ENCODE measurements around the gene IL17RE.
"Not testable (repeated sequence)": the region's sequence is repeated elsewhere in the genome, so short reads cannot be mapped to it uniquely, and the experiment has no call there.

The IL17RE gene

DNA sequence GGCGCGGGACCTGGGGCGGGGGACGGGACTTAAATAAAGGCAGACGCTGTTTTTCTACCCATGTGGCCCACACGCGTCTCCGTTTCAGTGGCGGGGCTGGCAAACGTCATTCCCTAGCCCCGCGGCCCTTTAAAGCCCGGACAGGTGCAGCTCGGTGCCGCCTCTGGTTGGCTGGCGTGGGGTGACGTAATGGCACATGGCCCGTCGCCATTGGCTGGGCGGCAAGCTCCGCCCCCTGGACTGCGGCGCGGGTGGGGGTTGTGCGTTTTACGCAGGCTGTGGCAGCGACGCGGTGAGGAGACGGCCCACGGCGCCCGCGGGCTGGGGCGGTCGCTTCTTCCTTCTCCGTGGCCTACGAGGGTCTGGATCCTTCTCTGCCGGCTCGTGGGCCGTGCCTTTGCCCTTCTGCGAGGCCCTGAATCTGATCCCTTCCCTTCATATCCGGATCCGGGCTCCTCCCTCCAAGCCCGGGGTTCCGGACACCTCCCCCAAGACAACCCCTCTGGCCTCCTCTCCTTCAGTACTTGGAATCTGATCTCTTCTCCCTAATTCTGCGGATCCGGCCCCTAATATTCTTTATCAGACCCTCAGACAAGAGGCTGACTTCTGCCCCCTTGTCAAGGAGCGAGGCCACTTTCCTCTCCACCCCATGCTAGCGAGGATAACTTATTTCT, 31.1 kb downstream of the IL17RE start, which contains the start of gene CRELD1:
TSS of gene CRELD1 (plus strand) at position 274 of the 674 bp plus-strand sequence. CDS start 605 bp downstream, outside the sequence.
- peak; percentile 94 for DNase-seq (ENCODE audit: low read depth in 2 of 2)

DNA sequence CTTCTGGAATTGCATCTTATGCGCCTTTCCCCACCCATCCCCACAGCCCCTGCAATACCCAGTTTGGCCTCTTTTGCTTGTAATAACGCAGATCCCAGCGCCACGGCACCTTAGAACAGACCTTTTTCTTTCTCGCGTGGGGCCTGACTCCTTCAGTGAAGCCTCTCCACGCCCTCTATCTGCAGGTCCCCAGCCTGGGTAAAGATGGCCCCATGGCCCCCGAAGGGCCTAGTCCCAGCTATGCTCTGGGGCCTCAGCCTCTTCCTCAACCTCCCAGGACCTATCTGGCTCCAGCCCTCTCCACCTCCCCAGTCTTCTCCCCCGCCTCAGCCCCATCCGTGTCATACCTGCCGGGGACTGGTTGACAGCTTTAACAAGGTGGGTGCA, 31.6 kb downstream of the IL17RE start:
- no peak for DNase-seq (ENCODE audit: low read depth in 2 of 2)

DNA sequence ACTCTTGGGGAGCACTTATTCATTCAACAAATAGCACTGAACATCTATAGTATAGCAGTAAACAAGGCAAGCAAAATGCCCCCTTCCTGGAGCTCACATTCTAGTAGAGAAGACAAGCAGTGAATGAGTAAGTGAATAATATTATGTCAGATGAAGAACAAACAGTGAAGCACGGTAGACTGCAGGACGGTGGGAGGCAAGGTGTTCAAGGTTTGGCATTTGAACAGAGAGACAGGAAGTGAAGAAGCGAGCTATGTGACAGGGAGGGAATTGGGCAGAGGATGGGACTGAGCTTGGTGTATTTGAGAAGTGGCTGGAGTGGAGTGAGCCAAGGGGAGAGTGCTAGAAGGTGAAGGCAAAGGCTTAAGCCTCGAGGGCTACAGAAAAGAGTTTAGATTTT, 32.3 kb downstream of the IL17RE start:
- DNase-seq (ENCODE audit: low read depth in 2 of 2) = no peak

DNA sequence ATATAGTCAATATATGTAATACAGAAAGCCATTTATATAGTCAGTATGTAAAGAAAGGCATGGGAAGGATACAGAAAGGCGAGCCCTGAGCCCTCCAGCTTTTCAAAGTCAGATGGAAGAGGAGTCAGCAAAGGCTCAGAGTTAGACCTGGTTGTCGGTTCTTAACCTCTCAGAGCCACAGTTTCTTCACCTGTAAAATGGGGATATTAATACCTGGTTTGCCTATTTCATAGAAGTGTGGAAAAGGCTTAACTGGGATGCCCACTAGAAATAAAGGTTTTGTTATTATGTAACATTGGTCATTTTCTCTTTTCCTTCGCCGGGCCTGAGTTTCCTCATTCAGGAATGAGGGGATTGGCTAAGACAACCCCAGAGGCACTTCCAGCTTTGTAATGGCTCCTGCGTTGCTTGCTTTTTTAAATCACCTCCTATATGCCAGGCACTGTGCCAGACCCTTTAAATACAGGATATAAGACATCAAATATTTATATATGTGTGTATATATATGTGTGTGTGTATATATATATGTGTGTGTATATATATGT, 33.4 kb downstream of the IL17RE start:
- no peak for DNase-seq (ENCODE audit: low read depth in 2 of 2)

DNA sequence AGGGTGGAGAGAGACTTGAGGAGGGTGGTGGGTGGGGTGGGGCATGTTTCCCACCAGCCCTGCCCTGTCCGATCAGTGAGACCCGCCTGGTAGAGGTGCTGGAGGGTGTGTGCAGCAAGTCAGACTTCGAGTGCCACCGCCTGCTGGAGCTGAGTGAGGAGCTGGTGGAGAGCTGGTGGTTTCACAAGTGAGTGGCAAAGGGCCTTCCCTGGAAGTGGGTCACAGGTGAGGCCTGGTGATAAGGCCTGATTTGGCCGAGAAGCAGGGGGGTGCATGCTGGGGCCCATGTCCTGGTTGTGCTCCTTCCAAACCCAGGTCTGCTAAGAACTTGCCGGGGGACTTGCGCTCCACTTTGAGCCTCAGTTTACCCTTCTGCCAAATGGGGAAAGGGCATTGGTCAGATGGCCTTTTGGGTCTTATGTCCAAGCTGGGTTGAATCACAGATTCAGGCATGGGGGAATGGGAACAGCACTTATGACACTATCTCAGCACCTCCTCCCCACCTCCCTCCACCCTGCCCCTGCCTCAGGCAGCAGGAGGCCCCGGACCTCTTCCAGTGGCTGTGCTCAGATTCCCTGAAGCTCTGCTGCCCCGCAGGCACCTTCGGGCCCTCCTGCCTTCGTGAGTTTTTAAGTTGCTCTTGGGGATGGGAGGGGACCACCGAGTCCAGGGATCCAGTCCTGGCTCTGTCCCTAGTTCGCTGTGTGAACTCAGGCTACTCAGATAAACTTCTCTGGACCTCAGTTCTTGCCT, 35.0 kb downstream of the IL17RE start:
- DNase-seq (ENCODE audit: low read depth in 2 of 2) = no peak

DNA sequence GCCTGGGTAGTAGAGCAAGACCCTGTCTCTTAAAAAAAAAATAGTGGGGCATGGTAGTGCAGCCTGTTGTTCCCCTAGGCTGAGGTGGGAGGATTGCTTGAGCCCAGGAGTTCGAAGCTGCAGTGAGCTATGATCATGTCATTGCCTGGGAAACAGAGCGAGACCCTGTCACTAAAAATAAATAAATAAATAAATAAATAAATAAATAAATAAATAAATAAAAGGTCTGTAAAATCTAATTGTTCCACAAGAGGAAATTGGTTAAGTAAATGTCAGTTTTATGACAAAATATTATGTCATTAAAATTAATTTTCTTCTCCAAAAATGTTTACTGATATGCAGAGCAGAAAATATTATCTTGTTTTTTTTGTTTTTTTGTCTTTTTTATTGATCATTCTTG, 36.3 kb downstream of the IL17RE start:
- DNase-seq (ENCODE audit: low read depth in 2 of 2) = no peak

DNA sequence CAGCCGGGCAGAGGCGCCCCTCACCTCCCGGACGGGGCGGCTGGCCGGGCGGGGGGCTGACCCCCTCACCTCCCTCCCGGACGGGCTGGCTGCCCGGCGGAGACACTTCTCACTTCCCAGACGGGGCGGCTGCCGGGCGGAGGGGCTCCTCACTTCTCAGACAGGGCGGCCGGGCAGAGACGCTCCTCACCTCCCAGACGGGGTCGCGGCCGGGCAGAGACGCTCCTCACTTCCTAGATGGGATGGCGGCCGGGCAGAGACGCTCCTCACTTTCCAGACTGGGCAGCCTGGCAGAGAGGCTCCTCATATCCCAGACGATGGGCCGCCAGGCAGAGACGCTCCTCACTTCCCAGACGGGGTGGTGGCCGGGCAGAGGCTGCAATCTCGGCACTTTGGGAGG, 37.3 kb downstream of the IL17RE start:
- not testable (repeated sequence) for DNase-seq (ENCODE audit: low read depth in 2 of 2)

DNA sequence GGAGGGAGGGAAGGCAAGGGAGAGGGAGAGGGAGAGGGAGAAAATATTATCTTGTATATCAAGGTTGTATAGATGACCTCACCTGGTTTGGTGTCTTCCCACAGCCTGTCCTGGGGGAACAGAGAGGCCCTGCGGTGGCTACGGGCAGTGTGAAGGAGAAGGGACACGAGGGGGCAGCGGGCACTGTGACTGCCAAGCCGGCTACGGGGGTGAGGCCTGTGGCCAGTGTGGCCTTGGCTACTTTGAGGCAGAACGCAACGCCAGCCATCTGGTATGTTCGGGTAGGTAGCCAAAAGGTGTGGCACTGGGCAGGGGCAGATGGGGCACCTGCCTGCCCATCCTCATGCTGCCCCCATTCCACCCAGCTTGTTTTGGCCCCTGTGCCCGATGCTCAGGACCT, 38.1 kb downstream of the IL17RE start:
- DNase-seq (ENCODE audit: low read depth in 2 of 2) = no peak

DNA sequence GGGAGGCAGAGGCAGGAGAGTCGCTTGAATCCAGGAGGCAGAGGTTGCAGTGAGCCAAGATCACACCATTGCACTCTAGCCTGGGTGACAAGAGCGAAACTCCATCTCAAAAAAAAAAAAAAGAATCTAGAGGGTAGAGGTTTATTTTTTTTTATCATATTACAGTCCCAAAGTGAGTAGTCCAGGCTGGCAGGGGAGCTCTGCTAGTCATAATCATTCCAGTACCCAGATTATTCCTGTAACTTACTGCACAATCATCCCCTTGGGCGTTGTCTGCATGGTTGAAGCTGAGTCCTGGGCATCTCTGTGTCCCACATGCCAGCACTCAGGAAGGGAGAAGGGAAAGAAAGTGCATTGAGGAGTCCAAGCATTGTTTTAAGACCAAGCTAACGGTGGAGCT, 39.5 kb downstream of the IL17RE start:
- no peak for DNase-seq (ENCODE audit: low read depth in 2 of 2)

DNA sequence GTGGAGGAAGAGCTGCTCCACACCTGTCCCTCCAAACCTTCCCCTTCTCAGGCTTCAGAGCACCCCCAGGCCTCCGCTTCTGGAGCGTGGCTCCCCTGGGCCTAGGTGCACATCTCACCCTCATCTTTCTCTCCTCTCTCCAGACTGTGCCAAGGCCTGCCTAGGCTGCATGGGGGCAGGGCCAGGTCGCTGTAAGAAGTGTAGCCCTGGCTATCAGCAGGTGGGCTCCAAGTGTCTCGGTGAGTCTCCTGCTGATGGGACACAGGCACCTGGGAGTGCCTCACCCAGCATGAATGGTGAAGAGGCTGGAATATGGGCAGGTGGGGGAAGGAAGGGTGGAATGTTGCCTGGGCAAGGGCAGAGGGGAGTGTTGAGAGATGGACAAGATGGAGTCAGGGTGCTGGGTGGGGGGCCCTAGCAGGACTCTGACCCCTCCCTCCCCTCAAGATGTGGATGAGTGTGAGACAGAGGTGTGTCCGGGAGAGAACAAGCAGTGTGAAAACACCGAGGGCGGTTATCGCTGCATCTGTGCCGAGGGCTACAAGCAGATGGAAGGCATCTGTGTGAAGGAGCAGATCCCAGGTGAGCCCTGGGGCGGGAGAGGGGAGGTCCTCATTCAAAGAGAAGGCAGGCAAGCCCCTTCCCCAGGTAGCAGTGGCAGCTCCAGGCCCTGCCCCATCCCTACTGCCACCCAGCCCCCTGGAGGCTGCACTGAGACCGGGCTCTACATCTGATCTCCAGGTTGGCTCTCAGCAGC, 40.5 kb downstream of the IL17RE start:
- no peak for DNase-seq (ENCODE audit: low read depth in 2 of 2)

DNA sequence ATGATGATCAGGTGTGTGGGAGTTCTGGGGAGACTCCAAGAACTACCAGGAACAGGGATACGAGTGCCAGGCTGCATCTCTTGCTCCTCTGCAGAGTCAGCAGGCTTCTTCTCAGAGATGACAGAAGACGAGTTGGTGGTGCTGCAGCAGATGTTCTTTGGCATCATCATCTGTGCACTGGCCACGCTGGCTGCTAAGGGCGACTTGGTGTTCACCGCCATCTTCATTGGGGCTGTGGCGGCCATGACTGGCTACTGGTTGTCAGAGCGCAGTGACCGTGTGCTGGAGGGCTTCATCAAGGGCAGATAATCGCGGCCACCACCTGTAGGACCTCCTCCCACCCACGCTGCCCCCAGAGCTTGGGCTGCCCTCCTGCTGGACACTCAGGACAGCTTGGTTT, 41.6 kb downstream of the IL17RE start:
- DNase-seq (ENCODE audit: low read depth in 2 of 2) = no peak

DNA sequence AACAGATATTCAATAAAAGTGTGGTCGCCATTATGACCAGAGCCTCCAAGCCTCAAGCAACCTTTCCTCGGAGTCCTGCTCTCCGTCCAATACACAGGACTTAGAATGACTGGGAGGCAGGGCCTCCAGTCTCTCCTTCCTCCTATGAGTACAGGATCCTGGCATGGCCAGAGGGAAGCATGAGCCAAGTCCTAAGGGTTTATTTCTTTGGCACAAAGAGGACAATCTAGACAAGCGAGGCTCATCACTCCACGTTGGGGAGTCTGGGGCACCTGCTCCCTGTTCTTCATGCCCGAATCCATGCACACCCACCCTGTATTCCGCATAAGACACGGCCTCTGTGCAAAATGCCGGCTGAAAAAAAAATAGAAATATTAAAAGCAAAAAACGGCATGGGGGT, 42.7 kb downstream of the IL17RE start:
- no peak for DNase-seq (ENCODE audit: low read depth in 2 of 2)

DNA sequence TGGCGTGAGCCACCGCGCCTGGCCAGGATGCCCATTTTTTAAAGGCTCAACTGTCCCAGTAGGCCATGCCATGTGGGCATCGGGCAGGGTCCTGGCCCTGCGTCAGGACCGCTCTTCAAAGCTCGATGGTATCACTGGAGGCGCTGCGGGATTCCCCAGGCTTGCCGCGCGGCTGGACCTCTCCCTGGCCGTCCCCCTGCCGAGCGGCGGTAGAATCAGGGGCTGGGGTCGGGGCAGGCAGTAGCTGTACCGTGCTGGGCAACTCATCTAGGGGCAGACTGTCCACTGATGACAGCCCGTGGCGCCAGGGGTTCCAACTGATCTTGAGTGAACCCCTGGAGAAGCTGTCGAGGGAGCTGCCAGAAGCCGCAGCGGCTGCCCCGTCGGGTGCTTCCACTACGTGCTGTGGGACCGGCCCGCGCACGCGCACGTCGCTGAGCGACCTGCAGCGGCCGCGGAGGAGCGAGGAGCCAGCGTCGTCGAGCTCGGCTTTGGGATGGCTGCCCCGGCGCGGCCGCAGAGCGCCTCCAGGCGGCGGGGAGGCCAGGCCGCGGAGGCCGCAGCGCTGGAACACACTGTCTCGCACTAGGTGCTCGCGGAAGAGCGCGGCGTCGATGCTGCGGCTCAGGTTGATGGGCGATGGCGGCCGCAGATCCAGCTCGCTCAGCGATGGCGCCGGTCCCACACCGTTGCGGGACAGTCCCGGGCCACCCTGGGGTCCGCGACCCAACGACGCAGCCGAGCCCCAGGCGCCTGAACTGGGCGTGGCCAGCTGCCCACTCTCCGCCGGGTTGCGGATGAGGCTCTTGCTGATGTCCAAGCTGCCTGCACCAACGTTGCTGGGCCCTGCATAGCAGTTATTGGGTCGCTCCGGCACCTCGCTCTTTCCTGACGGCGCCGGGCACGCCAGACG, 43.7 kb downstream of the IL17RE start:
- peak; percentile 50 to 66 for DNase-seq (ENCODE audit: low read depth in 2 of 2)

DNA sequence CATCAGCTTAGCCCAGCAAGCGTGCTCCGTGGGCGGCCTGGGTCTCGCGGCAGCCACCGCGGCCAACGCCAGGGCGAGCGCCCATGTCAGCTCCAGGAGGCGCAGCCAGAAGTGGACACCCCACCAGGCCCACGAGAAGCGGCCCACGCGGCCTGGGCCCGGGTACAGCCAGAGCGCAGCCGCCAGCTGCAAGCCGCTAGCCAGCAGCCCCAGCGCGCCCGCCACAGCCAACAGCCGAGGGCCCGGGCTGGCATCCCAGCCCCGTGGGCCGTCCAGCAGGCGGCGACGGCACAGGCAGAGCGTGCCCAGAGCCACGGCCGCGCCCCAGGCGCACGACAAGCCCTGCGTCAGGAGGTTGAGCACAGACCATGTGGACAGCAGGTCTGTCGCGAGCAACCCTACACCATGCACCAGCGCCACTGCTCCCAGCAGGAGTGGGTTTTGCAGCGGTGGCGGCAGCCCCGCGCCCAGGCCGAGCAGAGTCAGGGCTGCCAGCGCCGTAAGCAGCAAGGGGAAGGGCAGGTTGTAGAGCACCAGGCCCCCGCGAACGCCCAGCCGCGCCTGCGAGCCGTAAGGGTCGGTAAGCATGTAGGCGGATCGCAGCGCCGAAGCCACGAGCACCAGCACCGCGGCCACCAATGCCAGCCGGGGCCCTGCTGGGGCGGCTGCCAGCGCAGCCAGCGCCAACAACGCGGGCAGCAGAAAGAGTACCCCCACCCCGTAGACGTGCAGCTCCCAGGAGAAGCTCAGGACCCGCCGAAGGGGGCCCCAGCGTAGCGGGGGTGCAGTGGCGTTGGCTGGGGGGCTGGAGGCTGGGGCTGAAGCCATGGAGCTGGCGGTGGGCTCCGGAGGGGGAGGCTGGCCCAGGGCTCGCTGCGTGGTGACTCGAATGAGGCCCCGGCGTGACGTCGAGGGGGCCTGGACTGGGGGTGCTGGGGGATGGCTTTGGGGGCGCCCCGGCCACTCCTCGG, 44.7 kb downstream of the IL17RE start:
- no peak for DNase-seq (ENCODE audit: low read depth in 2 of 2)

DNA sequence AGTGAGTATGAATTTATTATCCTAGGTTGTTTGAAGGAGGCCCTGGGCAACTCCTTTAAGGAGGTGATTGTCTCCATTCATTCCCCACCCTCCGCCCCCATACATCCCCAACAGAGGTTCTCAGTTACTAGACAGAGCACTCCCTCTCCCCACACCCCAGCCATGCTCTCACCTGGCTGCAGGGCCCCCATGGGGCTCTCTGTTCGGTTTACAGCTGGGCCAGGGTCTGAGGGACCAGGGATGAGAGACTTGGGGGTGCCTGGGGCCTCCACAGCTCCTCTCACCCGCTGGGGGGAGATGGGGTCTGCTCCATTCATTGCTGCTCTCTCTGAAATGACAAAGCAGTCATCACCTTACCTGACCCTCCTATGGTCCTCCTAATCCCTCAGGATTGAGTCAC, 45.9 kb downstream of the IL17RE start:
- DNase-seq (ENCODE audit: low read depth in 2 of 2) = no peak

DNA sequence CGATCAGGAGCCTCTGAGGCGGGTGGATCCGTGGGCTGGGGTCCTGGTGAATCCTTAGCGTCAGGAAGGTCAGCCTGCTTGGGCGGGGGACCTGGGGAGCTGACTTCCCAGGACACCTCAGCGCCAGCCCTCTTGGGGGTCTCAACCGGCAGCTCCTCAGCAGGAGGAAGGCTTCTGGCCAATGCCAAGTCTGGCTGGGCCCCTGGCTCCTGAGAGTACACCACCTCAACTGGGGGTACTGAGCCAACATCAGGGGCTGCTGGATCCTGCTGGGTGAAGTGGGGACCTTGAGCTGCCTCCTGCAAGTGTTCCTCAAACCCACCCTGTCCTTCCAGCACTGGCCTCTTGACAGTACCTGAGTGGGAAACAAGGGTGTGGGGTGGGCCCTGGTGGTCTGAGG, 46.5 kb downstream of the IL17RE start:
- no peak for DNase-seq (ENCODE audit: low read depth in 2 of 2)

DNA sequence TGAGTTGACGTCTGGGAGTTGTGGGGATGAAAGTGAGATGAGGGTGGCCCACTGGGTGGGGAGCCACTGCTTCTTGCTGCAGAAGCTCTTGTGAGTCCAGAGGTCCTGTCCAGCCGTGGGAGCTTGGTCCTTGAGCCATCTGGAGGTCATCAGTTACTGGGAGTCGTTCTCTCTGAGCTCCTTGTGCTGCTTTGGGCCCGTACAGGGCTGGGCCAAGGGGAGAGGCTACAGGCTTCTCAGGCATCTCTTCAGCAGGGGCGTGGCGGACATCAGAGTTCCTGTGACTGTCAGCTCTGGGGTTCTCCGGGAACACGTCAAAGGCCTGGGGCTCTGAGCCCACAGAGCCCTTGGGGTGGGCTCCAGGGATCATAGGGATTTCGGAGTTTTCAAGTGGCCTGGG, 47.0 kb downstream of the IL17RE start:
- no peak for DNase-seq (ENCODE audit: low read depth in 2 of 2)

DNA sequence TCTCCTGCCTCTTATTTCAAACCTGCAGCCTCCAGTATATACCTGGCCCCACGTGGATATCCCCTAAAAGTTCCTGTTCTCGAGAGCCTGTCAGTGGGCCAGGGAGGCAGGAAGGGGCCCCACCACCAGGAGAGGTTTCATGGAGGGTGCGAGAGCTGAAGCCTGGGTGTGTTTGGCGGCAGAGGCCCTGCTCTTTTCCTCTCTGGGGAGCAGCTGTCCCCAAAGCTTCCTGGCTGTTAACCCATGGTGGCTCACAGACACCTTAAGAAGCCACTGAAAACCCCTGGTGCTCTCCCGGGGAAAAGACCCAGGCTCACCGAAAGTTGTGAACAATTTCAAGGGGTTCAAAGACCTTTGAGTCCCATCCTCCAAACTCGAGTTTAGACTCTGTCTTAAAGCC, 48.5 kb downstream of the IL17RE start:
- no peak for DNase-seq (ENCODE audit: low read depth in 2 of 2)

DNA sequence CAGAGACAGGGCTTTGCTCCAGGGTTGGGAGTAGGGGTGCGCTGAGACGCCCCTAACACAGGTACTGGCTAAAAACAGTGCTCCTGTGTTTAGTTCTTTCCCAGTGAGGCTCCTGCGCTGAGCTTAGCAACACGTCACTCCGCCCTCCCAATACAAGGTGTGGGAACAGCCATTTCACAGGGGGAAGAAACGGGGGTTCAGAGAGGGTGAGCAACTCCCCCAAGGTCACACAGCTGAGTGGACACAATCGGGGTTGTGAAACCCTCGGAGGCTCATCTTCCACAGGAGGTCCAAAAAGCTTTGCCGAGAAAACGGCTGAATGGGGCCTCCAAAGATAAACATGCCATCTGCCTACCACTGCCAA, 48.9 kb downstream of the IL17RE start:
- no peak for DNase-seq (ENCODE audit: low read depth in 2 of 2)
